ENCODE results near the gene ACYP2.

Gene ACYP2

GRCh38 chr2:54303631-54304030 lies 188.2 kb downstream of the ACYP2 start:
- no peak overlapping the region for H3K4me3 ChIP-seq (ENCODE audit: low read depth, low read length)
- no peak for DNase-seq (ENCODE audit: low read depth)
- TF ChIP-seq CTCF (IDR thresholded peaks at IDR 0.05; ENCODE audit: low read depth, low read length, missing control alignments) = no peak

- no peak for DNase-seq (ENCODE audit: low read depth)
- H3K4me3 ChIP-seq (ENCODE audit: low read depth, low read length) = no peak overlapping the region
- no peak for TF ChIP-seq CTCF (IDR thresholded peaks at IDR 0.05; ENCODE audit: low read depth, low read length, missing control alignments)
Measured at GRCh38 chr2:54306556-54306955, 191.1 kb downstream of the ACYP2 start.

GRCh38 chr2:54308186-54308585 lies 192.8 kb downstream of the ACYP2 start:
- H3K4me3 ChIP-seq (ENCODE audit: low read depth, low read length) = no peak overlapping the region
- no peak for TF ChIP-seq CTCF (IDR thresholded peaks at IDR 0.05; ENCODE audit: low read depth, low read length, missing control alignments)
- DNase-seq (ENCODE audit: low read depth) = no peak

GRCh38 chr2:54308782-54309181 lies 193.4 kb downstream of the ACYP2 start:
- no peak overlapping the region for H3K4me3 ChIP-seq (ENCODE audit: low read depth, low read length)
- no peak for TF ChIP-seq CTCF (IDR thresholded peaks at IDR 0.05; ENCODE audit: low read depth, low read length, missing control alignments)
- no peak for DNase-seq (ENCODE audit: low read depth)

- no peak for TF ChIP-seq CTCF (IDR thresholded peaks at IDR 0.05; ENCODE audit: low read depth, low read length, missing control alignments)
- H3K4me3 ChIP-seq (ENCODE audit: low read depth, low read length) = no peak overlapping the region
- DNase-seq (ENCODE audit: low read depth) = no peak
Measured at GRCh38 chr2:54310311-54310710, 194.9 kb downstream of the ACYP2 start.

- TF ChIP-seq CTCF (IDR thresholded peaks at IDR 0.05; ENCODE audit: low read depth, low read length, missing control alignments) = no peak
- no peak overlapping the region for H3K4me3 ChIP-seq (ENCODE audit: low read depth, low read length)
- DNase-seq (ENCODE audit: low read depth) = no peak
Measured at GRCh38 chr2:54310961-54311360, 195.5 kb downstream of the ACYP2 start.

- no peak for DNase-seq (ENCODE audit: low read depth)
- H3K4me3 ChIP-seq (ENCODE audit: low read depth, low read length) = no peak overlapping the region
- no peak for TF ChIP-seq CTCF (IDR thresholded peaks at IDR 0.05; ENCODE audit: low read depth, low read length, missing control alignments)
Measured at GRCh38 chr2:54313147-54313546, 197.7 kb downstream of the ACYP2 start.
